Hypothalamus (tissue), 51 donors: ENCODE data around the gene FUT7.

ENCODE experiments used
- DNase-seq, 51 donors: peaks; one replicate each; lab custom pipeline; 2025; lab: John Stamatoyannopoulos, UW

FUT7 gene

GRCh38 chr9:137007816-137008270 lies 24.0 kb downstream of the FUT7 start:
- no peak for DNase-seq

- no peak for DNase-seq
Observed at GRCh38 chr9:137007108-137007815, 24.6 kb downstream of the FUT7 start.

- peak in 2 of 51 donors; percentile 35 to 39 for DNase-seq
Observed at GRCh38 chr9:137006116-137007003, 25.5 kb downstream of the FUT7 start.

- DNase-seq = peak in 9 of 51 donors; percentile 21 to 65 (median 37)
Observed at GRCh38 chr9:137004285-137004684, 27.6 kb downstream of the FUT7 start.

- DNase-seq = no peak
Observed at GRCh38 chr9:137002646-137003041, 29.2 kb downstream of the FUT7 start.

- DNase-seq = no peak
Observed at GRCh38 chr9:137001857-137002645, 29.8 kb downstream of the FUT7 start.

GRCh38 chr9:137000177-137000930 lies 31.5 kb downstream of the FUT7 start:
- no peak for DNase-seq

- DNase-seq = no peak
Observed at GRCh38 chr9:136997830-136998234, 34.1 kb downstream of the FUT7 start.

- DNase-seq = no peak
Observed at GRCh38 chr9:136997371-136997770, 34.5 kb downstream of the FUT7 start.

- DNase-seq = no peak
Observed at GRCh38 chr9:136996361-136997292, 35.3 kb downstream of the FUT7 start, which contains the start of gene CLIC3. CLIC3 (minus strand) TSS chr9:136996568; CDS start chr9:136996543, 25 bp downstream.

- peak in 23 of 51 donors; percentile 11 to 62 (median 37) for DNase-seq
Observed at GRCh38 chr9:136995772-136996311, 36.0 kb downstream of the FUT7 start.

- no peak for DNase-seq
Observed at GRCh38 chr9:136995362-136995761, 36.5 kb downstream of the FUT7 start.

GRCh38 chr9:136994888-136995230 lies 37.0 kb downstream of the FUT7 start:
- DNase-seq = no peak

- DNase-seq = no peak
Observed at GRCh38 chr9:136994180-136994887, 37.6 kb downstream of the FUT7 start.

GRCh38 chr9:136992819-136993369 lies 39.0 kb downstream of the FUT7 start:
- no peak for DNase-seq

- peak; percentile 25 to 96 (median 85) for DNase-seq
Observed at GRCh38 chr9:136991993-136992818, 39.7 kb downstream of the FUT7 start, which contains the start of gene PAXX. PAXX (plus strand) TSS chr9:136992422; CDS start chr9:136992444, 22 bp downstream.
